Stomach (tissue), 4 donors: ENCODE measurements around the gene RPS6KA2.

ENCODE experiments used
- CTCF ChIP-seq, 7 experiments: fragments of 450-650 bp in 4 of 7; fragments of 200-600 bp in 3 of 7; sonication (generic) in 3 of 7; IDR thresholded peaks; one replicate each; pipeline ENCODE4 v1.5.1; 2016 to 2019; ENCODE audit warnings: antibody characterized with exemption in 7 of 7, control low read depth in 2 of 7, mild to moderate bottlenecking in 1 of 7
- EP300 ChIP-seq: sonication (generic); formaldehyde crosslinking; IDR thresholded peaks from one replicate; pipeline ENCODE4 v1.6.1; 2017; ENCODE audit warnings: antibody characterized with exemption
- POLR2A ChIP-seq, 4 donors: fragments of 450-650 bp; IDR thresholded peaks; one replicate each; pipeline ENCODE4 v1.6.1; 2016; ENCODE audit warnings: antibody characterized with exemption in 4 of 4, control low read depth in 2 of 4, mild to moderate bottlenecking in 1 of 4, moderate library complexity in 1 of 4
- POLR2AphosphoS5 ChIP-seq, 3 donors: sonication (generic); formaldehyde crosslinking; IDR thresholded peaks; one replicate each; pipeline ENCODE4 v1.6.1; 2016; ENCODE audit warnings: antibody characterized with exemption in 3 of 3

GRCh38 chr6:166569206-166569605 is 57.8 kb downstream of the RPS6KA2 start:
- no peak for TF ChIP-seq CTCF (IDR thresholded peaks at IDR 0.05)
- no peak for TF ChIP-seq POLR2A (IDR thresholded peaks at IDR 0.05)
- TF ChIP-seq POLR2AphosphoS5 (IDR thresholded peaks at IDR 0.05) = no peak
- TF ChIP-seq EP300 = no peak
